Measurements from ENCODE around the gene CNIH3.

The CNIH3 gene

GRCh38 chr1:224749916-224750315 lies 133.8 kb downstream of the CNIH3 start:
- DNase-seq, result no peak

DNA sequence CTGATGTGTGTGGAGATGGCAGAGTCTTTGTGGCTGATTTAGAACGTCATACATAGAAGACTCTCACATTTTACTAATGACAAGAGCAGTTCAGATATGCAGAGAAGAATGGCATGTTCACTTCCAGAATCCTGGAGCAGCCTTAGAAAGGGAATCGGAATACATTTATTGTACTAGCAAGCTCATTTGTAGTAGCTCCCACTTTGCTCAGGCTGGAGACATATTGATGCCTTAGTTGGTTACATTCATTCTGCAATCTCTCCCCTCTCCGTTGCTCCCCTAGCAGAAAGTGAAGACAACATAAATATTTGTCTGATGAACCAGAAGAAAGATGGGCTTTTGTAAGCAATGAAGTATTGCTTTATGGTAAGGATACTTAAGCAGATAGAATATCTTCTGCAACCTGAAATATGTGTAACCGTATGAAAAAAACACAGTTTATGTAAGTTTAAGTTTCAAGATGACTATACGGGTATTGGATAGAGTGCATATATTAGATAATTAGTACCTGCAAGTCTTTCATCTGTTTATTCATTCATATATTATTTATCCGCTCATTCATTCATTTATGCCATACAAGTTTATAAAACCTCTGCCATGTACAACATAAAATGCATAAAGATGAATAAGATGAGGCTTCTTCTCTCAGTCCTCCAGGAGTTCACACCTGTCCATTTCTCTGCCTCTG lies 135.7 kb downstream of the CNIH3 start:
- no peak for DNase-seq

DNA sequence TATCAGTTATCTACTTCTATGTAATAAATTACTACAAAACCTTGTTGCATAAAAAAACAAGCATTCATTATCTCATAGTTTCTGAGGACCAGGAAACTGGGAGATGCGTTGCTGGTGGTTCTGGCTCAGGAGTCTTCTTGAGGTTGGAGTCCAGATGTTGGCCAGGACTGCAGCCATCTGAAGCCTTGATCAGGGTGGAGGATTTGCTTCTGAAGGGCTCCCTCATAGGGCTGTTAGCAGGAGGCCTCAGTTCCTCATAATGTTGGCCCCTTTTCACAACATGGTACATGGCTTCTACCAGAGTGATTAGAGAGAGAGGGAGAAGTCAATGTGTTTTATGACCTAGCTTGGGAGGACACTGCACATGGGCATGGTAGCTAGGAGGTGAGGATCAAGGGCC lies 137.4 kb downstream of the CNIH3 start:
- DNase-seq, result no peak

DNA sequence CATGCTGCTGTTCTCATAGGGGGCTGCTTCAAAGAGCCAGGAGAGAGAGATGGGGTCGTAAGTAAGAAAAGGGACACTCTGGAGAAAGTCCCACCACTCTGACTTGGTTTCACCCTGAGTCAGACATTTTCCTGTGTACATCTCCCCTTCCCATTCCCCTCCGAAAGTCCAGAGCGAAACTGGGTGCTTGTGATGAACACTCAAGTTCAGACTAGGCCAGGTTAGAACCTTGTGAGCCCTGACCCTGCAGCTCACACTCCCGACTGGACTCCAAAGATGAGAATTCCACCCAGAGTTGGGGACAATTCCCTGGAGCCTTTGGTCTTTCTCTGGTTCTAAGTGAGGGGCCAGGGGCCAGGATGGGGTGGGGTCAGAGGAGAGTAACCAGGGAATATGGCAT lies 139.5 kb downstream of the CNIH3 start:
- no peak for DNase-seq

GRCh38 chr1:224757508-224757907 lies 141.4 kb downstream of the CNIH3 start:
- no peak for DNase-seq

- DNase-seq, result no peak
Measured at GRCh38 chr1:224759135-224759534, 143.0 kb downstream of the CNIH3 start.

DNA sequence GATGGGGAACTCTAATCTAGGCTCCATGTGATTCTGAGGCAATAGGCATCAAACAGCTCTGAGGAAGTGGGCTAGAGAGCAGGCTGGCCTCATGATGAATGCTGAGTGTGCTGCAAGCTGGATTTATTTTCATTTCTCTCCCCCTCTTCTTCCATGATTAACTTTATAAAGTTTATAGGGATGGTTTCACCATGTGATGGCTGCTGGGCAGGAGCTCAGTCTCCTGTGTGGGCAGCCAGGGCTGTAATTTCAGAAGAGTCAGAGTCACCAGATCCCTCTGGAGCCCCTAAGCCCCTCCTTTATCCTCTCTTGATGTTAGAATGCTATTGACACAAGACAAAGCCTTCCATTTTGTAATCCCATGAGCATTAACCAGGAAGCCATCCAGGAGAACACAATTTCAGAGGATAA lies 143.6 kb downstream of the CNIH3 start:
- DNase-seq, result no peak

DNA sequence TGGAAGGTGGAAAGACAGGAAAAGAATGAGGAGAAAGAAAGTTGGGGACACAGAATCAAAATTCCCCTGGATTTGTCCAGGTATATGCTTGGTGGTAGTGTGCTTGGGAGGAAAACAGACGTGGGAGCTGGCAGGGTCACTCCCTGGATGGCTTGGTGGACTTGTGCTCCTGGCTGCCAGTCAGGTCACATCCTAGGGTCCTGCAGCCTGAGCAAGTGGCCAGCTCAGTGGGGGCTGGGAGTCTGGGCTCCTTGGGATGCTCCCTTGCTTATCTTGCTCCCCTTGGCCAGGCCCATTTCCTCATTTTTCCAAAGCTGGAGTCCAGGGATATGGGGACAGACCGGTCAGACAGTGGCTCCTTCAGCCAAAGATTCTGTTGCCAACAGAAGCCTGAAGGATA lies 144.0 kb downstream of the CNIH3 start:
- no peak for DNase-seq

- DNase-seq, result no peak
Measured at GRCh38 chr1:224761245-224761644, 145.1 kb downstream of the CNIH3 start.

DNA sequence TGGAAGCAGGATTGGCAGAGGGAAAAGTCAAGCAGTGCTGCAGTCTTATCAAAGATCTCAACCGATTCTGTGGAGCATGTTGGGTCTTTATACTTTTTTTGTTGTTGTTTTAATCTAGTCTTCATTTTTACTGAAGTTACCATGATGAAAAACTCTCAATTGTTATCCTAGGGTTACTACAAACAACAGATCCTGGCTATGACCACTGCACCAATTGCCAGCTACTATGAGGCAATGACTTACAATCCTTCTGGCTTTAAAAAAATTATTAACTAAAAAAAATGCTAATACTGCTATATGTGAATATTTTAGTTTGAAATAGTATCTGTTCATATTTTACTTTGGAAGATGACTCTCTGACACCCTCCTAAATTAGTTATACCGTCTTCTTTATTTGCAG lies 145.9 kb downstream of the CNIH3 start:
- DNase-seq, result no peak

GRCh38 chr1:224762701-224763100 lies 146.6 kb downstream of the CNIH3 start:
- DNase-seq, result no peak

DNA sequence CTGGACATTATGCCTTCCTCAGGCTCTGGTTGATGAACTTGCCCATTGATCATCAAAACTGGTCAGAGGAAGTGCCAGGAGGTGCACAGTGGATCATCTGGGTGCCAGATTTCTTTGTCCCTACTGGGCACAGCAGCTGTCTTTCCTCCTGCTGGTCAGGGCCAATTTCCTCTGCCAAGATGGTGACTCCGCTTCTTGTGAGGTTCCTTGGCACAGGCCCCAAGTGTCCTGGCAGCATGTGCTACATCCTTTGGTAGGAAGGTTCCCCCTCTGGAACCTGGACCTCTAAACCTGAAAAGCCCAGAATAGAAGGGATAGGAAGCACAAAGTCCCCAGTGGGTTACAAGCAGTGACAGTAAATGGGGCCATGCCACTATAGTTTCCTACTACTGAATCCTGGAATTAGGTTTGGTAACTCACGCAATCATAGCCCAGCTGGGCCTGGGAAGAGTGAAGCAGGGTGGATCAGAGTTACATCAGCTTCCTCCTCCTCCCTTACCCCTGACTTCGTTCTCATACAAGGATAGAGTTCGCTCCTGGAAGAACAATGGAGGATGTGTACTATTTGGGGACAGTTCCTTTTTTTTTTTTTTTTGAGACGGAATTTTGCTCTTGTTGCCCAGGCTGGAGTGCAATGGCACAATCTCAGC lies 147.1 kb downstream of the CNIH3 start:
- DNase-seq, result no peak

DNA sequence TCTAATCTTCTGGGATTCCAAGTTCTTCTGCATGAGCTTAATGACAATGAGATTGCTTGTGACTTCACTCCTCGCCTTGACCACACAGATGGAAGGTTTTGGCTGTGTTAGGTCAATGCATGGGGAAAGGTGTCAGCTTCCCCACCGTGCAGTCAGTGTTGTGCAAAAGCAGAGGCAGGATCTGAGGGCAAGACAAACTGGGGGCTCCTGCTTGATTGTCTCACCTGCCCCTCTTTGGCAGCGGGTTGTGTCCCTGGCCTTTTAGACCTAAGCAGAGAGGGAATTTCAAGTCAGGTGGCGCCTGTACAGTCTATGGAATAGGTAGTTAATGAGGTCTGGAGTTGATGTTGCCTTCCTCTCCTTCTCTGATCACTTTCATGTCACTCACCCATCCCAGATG lies 150.1 kb downstream of the CNIH3 start:
- DNase-seq, result no peak

- no peak for DNase-seq
Measured at GRCh38 chr1:224767031-224767430, 150.9 kb downstream of the CNIH3 start.

DNA sequence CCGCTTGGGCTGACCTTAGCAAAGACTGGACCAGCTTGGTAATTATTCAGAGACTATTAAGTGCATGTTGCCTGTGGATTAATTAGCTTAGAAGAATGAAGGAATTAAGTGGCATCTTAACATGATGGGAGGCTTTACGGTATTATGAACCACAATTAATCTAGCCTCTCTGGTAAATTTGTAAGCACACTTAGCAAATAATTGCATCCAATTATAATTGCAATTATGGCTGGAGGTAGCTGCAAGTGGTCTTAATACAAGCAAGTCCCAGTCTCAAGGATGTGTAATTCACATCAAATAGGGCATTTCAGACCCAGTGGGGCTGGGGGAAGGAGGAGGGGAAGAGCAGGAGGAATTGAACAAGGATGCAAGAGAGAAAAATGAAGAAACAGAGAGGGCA lies 151.6 kb downstream of the CNIH3 start:
- no peak for DNase-seq

DNA sequence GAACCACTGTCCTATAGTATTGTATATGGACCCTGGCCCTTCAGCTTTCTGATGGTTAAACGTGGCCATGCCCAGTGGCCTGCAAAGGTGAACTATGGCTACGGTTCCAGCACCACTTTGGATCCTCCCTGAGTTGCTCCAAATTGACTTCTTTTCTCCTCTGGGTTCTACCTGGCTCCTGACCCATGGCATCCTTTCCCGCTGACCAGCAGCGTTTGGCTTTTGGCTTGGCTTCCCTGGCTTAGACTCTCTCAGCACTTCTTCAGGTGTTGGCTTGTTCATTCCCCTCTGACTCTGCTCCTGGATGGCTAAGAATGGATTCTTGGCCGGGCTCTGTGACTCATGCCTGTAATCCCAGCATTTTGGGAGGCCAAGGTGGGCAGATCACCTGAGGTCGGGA lies 152.9 kb downstream of the CNIH3 start:
- DNase-seq, result no peak

DNA sequence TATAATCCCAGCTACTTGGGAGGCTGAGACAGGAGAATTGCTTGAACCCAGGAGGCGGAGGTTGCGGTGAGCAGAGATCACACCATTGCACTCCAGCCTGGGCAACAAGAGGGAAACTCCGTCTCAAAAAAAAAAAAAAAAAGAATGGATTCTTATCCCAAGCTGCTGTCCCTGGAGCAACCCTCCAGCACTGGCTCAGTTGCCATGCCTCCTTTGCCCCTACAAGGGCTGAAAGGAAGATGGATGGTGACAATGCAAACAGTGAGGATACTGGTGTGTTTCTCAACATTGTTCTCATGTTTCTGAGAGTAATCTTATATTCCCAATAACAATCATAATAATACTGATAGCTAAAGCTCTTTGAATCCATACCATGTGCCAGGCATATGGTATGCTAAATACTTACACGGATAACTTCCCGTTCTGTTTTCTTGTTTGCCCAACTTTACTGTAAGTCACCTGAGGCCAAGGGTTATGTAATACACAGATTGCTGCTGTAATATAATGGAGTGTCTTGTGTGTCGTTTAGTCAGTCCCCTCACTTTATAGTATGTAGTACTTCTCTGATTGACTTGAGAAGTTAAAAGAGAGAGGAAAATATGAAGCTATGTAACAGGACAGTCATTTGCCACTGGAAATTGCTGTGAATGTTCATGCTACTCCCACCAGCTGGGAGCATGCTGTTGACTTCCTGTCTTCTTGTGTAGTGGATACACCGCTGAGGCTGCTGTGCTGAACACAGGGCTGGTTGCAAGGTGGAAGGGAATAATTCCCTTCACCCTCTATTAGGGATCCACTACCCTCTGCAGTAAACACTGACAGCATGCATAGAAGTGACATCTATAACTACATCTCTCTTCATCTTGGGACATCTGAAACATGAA lies 153.6 kb downstream of the CNIH3 start:
- no peak for DNase-seq

DNA sequence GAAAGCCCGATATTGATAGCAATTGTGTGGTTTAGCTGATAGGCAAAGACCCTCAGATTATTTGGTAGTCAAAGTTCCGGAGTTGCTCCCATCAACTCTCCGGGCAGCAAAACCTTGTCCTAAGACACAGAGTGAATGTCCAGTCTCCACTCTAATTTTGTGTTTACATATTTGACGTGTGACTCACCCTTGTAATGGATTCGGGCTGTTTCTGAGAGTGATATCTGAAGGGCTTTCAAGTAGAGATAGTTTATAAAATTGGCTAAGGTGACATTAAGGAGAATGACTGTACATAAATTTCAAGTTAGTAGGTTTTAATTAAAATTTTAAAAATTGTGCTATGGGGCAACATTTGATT lies 154.2 kb downstream of the CNIH3 start:
- DNase-seq, result no peak

GRCh38 chr1:224773646-224774045 lies 157.5 kb downstream of the CNIH3 start:
- DNase-seq, result no peak

GRCh38 chr1:224774378-224774777 lies 158.3 kb downstream of the CNIH3 start:
- no peak for DNase-seq

DNA sequence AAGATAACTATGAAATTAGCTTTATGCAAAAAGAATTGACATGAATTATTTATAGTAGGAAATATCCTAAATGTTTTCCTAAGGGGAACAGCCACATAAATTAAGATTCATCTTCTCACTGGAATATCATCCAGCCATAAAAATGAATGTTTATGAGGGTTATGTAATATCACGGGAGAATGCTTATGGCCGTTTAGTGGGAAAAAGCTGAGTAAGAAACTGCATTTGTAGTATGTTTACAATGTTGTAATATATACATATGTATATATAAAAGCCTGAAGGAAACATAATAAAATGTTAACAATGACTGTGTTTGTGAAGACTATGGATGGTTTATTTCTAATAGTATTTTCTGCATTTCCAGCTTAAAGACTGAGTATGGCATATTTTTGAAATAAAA lies 161.1 kb downstream of the CNIH3 start:
- DNase-seq, result no peak

GRCh38 chr1:224779536-224779935 lies 163.4 kb downstream of the CNIH3 start:
- DNase-seq, result no peak

GRCh38 chr1:224780736-224781135 lies 164.6 kb downstream of the CNIH3 start:
- no peak for DNase-seq

GRCh38 chr1:224781800-224782199 lies 165.7 kb downstream of the CNIH3 start:
- DNase-seq, result no peak
